HG02642 (cell line): ENCODE measurements around the gene NEDD4L.

Source experiments
- ATAC-seq: cut with Tn5 transposase; IDR thresholded peaks from one replicate; pipeline ENCODE4 v1.9.1; 2021; ENCODE audit warnings: mild to moderate bottlenecking; ENCODE audit not compliant: unreplicated experiment, poor library complexity

NEDD4L gene

DNA sequence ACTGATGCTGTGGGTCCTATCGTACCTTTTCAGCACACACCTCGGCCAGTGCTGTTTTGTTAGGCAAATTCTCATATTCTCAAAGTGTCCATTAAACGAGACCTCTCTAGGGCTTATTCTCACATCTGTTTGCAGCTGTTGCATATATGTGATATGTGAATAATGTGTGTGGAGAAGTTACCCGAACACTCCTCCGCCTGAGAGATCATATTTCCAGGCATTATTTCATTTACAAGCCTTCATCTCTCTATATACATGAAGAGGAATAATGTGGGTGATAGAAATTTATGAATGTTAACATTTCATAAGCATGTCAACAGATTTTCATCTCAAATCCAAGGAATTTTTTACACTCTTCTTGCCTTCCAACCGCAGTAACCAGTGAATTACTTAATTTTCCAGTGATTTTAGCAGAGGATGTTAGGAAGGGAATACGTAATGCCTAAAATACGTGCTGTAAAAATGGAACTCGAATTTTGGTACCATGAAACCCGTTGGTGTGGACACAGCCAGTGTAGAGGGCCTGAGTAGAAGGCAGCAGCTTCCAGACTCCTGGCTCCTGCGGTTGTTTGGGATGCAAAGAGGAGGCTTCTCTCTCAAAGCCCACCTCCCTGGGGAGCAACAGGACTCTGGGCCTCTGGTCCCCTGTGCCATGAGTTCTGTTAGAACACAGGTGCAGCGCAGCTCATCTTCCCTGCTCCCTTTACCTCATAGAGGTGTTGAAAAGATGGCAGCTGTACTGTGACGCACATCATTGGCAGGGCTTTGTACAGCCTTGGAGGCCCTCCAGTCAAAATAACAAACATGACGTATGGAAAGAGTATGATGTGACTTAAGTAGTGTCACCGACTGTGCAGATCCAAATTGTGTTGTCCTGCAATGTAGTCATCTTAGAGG lies 280.1 kb downstream of the NEDD4L start:
- no peak for ATAC-seq

DNA sequence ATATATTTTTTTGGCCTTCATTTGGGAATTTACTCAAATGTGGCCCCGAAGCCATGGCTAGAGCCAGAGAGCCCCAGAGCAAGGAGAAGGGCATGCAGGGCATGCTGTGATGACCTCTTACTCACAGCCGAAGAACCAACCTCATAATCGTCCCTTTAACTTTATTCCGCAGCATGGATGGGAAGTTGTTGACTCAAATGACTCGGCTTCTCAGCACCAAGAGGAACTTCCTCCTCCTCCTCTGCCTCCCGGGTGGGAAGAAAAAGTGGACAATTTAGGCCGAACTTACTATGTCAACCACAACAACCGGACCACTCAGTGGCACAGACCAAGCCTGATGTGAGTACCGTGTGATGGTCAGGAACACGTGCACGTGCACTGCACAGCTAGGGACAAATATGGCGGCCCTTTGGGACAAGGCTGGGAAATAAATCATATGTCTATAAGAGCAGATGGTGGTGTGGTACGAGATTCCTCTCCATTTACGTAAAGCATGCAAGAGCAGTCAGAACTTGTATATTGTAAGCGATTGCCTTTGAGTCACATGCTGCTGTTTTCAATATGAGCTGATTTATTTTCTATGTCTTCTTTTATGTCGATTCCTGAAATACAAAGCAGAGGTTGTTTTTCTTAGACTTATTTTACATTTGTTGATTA lies 280.9 kb downstream of the NEDD4L start:
- no peak for ATAC-seq

DNA sequence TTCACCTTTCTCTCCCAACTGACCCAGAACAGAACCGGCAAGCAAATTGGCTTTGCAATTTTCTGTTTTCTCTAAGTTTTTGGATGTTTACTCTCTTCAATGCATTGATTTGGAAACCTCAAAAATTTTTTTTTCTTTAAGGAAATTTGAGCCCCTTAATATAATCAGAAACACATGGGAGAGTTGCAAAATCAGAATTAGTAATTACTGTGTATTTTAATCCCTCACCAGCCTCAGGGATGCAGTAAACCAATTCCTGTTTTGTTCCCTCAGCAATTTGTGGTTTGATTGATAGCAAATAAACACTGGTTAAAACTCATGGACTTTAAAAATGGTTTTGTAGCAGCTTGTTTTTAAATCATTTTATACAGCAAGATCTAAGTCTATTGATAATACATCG lies 281.5 kb downstream of the NEDD4L start:
- ATAC-seq = no peak

DNA sequence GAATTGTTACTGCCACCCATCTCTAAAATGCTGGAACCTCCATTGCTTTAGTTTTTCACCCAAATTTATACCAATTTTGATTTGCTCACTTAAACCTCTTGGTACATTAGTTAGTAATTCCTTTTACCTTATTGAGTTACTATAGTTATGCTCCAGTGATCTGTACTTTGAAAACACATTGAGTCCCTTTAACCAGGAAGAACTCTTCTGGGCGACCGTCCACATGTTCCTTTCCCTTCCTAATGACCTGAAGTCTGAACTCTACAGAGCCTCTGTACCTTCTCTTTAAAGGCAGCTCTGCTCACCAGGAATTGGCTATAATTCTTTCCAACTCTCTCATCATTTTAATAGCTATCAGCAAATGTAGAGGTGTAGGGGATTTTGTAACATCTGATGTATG lies 290.0 kb downstream of the NEDD4L start:
- no peak for ATAC-seq

DNA sequence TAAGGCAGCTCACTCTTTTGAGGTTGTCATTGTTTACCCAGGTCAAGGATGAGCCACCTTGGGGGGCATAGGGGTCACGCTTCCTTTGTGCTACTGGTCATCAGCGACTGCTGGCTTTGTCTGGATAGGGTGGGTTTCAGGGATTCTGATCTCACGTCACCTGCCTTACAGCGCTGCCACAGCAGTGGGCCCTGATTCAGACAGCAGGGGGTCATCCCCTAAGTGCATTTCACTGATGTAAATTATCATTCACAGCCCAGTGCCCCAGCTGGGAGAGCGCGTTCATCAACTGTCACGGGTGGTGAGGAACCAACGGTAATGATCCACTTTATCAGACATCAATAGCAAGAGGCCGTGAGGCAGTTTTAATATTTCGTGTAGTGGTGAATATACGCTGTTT lies 291.2 kb downstream of the NEDD4L start:
- ATAC-seq = no peak

DNA sequence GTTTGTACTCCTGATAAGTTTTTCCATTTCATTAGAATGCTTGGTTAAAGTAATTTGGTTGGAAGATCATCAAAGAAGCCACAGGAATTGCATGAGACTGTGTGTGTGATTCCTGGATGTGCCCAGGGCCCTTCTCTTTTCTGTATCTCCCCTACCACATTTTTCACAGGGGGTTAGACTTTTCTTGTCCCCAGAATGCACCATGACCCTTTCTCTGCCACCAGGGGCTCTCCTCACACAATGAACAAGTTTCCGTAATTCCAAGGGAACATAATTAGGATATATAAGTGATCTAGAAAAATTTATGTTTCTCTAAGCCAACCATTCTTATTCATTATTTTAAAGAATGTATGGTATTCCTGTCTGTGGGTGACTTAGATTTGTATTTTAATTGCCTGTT lies 291.8 kb downstream of the NEDD4L start:
- no peak for ATAC-seq

DNA sequence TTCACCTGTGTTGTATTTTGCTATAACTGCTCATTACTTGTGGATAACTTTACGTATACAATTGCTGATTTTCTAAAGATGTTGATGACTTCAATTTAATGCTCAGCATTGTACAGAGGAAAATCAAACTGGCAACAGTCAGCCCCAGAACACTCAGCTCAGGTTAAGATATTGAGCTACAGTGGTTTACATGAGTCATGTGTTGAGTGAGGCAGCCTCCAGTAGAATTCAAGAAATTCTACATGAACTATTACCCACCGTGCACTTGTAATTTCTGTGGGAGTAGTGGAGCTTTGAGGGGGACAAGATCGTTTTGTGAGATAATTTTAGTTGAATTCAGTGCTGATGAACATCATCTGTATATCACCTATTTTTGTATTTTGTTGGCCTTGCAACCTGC lies 292.6 kb downstream of the NEDD4L start:
- ATAC-seq = no peak

DNA sequence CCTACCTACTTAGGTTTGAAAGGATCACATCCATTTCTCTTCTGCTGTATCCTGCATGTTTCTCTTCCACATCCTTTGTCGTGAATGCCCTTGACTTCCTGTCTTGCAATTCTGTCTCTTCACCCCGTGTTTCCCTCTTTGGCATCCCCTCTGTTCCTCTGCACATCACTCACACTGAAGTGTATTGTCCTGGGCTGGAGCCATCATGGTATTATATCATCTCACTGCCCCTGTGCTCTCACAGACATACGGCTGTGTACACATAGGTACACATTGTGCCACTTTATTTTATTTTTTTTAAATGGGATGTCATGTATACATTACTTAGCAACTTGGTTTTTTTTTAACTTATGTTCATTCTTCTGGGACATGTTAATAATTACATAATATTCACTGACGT lies 293.3 kb downstream of the NEDD4L start:
- no peak for ATAC-seq

DNA sequence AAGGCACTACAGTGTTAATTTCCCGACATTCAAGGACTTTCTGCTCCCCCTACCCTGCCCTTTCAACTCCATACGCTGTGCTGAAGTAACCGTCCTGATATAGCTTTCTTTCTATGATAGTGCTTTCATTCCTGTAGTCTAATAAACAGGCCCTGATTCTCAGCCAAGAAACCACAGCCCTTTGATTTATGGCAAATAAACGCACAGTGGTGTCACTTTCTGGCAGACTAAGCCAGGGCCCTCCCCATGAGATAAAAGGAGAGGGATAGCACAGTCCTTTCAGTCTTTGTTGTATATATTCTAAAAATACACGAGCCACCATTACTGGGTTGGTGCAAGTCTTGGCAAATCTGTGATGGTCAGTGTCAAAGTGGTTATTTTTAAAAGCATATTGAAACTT lies 293.7 kb downstream of the NEDD4L start:
- ATAC-seq = no peak

DNA sequence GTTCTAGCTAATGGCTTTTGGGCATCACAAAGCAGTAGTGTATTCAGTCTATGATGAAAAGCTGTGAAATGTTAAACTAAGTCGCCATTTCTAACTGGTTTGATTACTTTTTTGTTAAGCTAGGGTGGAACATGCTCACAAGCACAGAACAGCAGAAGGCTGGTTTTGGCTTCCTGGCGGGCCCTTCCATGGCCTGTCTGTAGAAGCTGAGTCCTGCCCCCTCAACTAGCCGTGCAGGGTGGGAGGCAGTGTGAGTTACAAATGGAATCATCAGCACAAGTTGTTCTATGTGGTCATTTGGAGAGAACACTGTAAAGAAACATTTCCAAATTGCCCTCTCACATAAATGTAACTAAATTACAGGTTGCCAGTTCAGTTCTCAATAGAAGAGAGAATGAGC lies 294.1 kb downstream of the NEDD4L start:
- ATAC-seq = no peak

DNA sequence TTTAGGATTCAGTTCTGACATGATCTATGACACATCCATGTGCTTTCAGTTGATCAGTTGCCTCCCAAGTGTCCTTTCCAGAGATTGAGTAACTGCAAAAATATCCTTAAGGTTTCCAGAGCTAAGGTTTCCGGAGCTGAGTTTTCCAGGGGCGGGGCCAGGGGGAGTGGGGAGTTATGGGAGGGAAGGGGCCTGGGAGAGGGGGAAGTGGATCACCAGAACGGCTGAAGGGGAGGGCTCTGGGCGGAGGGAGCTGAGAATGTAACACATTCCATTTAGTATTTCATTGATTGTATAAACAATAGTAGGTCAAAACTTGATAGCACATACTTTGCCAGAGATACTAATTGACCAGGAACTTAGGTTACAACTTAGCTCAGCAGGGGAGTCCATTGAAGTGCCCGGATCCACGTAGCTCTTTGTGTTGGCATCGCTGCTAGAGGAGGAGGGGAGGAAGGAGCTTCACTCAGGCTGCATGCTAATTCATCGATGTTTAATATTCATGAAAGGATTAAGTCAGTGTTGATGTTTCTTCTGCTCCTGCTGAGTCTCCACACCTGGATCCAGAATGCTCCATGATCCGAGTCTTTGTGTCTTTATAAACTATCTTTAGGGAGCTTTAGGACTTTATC lies 295.1 kb downstream of the NEDD4L start:
- no peak for ATAC-seq

DNA sequence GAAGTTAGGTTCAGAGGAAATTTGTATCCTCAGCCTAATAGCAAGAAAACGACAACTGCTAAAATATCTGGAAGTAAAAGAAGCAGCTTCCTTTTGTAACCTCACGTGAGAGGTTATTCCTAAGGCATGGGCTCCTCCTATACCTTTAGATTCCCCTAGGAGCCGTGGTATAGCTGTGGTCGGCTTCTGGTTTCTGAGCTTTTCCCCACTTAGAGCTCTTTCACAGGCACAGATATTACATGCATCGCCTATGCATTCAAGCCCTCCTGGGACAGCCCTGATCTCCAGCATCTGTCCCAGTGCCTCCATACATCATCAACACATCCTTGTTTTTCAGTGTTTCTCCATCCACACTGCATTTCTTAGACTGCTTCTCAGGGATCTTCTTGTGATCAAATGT lies 295.9 kb downstream of the NEDD4L start:
- no peak for ATAC-seq

DNA sequence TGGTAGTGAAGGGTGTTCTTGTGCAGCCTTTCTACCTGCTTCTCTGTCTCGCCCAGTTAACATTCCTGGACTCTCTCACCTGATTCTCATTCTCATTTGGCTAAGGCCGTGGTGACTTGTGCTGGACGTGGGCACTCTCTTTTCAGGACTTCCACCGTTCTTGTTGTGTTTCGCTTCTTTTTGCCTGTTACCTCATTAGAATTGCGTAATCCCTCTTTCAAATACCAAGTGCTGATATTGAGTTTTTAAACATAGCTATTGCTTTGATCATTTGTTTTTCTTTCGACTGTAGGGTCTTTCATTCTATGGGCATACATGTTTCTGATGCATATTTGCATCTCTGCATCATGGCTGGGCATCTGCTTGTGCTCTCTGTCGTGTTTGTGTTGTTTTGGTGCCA lies 297.9 kb downstream of the NEDD4L start:
- ATAC-seq = no peak

DNA sequence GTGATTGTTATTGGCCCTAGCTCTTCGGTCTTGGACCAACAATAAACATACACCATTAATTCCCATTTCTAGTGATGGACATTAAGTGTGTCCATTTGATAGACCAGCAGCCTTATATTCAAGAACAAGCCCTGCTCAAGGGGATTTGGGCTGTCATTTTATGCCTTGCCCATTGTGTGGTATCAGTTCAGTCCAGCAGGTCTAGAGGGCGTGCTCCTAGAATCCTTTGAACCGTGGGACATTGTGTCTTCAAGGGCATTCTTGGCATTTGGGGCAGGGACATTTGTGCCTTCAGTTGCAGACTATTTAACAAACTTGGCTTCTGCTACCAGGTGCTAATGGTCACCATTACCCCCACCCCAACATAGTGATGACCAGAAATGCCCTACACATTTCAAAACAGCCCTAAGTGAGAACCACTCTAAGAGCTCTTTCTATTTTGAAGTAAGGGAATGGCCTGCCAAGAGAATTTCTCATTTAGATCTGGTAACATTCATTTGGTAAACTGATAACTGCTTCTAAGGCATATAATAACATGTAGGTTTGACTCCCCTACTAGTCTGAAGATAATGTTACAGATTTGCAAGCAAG lies 300.1 kb downstream of the NEDD4L start:
- no peak for ATAC-seq

DNA sequence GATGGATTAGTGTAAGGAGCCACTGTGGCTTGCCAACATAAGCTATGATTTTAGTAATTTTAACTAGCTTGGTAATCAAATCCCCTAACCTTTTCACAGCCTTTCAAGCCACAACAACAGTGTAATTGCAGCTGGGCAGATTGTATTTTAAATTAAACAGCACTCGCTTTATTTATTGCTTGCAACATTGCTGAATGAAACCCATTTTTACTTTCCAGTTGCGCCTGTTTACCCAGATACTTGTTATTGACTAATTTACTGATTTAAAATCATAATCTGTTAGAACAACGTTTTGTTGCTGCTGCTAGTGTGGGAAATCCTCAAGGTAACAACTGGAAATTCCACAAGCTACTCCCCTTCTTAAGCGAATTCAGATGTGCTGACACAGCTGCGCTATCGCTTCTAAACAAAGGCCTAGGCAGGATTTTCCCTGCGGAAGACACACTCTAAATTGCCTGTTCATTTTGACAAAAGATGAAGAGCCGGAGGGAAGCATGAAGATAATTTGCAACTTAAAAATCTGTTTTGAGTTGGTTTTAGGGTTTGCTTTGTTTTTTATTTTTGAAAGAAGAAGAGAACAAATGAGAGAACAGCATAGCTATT lies 300.9 kb downstream of the NEDD4L start:
- ATAC-seq = no peak

DNA sequence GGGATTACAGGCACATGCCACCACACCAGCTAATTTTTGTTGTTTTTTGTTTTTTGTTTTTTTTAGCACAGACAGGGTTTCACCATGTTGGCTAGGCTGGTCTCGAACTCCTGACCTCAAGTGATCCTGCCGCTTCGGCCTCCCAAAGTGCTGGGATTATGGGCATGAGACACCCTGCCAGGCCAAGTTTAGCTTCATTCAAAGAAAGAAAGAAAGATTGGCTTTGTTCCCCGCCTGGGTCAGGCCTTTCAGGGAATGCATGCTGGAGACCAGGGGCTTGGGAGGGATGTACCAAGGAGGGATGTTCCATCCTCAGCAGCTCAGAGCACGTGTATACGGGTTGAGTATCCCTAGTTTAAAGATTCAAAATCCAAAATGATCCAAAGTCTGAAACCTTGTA lies 301.8 kb downstream of the NEDD4L start:
- no peak for ATAC-seq

DNA sequence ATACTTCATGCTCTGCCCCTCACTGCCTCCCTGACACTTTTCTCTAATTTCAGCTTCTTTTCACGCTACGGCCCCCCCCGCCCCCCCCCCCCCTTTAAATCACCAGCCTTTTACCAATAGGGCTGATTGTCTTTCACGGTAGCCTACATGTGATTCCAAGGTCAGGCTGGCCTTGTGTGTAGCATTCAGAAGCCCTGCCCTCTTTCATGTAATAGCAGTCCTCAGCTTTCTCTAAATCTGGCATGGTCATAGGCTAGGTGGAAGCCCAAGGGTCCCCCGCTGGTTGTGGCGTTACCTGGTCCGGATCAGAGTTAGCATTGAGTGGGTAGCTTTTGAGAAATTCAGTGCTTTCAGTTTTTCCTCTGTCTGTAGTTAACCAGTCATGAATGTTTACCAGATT lies 303.1 kb downstream of the NEDD4L start:
- no peak for ATAC-seq

DNA sequence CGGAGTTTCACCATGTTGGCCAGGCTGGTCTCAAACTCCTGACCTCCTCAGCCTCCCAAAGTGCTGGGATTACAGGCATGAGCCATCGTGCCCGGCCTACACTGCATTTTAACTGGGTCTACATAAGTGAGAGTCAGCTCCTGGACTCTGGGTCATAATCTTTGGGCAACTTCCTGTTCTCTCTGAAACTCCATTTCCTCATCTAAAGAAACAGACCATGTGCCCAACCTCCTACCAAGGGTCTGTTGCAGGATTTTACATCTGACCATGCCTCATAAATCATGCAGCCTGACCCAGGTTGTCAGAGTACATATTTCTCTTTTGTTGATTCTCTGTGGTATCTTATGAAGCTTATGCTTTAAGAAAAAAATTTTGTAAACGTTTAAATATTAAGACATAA lies 304.5 kb downstream of the NEDD4L start:
- ATAC-seq = no peak

DNA sequence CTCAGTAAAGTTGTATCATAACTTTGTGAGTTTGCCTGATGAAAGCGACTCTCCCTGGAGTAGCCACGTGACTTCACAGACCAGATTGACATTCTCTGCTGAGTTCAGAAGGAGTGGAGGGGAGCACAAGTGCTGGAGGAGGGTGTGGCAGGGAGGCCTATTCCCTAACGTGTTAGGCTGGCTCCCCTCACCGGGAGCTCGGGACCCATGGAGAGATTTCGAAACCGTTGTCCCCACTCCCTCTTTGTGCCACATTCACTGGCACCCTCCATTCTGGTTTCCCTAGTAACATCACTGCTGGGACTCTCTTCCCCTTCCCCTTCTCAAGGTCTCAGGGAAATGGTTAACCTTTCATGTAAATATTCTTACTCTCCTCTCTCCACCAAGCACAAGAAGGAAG lies 304.9 kb downstream of the NEDD4L start:
- no peak for ATAC-seq

DNA sequence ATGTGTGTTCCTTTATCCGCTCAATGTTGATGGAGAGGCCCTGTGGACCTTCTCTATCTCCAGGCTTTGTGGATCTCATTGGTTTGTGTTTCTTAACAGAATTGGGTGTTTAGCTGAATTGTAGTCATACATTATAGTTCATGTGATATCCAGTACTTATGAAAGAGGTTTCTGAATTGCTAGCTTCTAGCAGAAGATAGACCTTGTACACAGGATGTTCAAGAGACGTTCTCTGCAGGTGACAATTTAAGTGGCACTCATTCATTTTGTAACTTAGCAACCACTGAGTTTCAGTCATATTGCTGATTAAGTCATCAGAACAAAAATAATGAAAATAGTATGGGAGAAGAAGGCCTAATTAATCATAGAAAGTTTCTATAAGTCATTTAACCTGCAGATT lies 305.6 kb downstream of the NEDD4L start:
- no peak for ATAC-seq

DNA sequence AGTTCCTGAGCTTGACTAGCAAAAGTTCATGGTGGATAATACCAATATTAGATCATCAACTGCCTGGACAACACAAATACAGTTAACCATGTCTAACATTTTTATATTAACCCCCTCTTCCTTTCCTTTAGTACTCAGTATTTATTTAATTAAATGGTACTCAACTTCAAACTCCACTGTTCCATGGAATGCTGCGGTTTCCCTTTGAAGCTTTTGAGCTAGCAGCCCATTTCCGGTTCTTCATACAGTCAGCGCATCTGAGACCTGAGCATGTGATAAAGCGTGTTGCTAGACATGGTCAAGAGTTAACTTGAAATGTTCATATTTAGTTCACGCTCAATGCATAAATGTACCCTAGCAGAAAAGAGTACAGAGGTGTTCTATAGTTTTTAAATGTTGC lies 306.5 kb downstream of the NEDD4L start:
- no peak for ATAC-seq
